DMS 273 treated with DMSO at 0.1 percent for 48 hours (cell line): Measurements from ENCODE around the gene ZMAT5.

Experiments
- DNase-seq: peaks from one replicate; lab custom pipeline; 2025; lab: John Stamatoyannopoulos, UW

Gene ZMAT5

DNA sequence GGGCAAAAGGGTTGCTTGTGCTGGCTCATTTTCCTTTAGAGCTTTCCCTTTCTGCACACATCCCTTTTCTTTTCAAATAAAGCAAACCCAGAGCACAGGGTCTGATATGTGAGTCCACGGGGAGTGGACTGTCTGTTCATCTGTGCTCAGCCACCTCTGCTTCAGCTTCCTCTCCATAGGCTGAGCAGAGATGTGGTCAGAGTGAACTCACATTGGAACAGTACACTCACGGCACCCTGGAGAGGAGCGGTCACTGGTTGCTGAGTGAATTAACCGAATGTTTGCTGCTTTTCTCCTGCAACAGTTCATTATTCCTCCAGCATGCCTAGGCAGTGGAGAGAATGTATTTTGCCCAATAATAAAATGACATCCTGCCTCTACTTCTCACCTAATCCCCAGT is 83.3 kb downstream of the ZMAT5 start:
- no peak for DNase-seq
